ENCODE data around the gene POM121C.
"Not testable (repeated sequence)": the region's sequence is repeated elsewhere in the genome, so short reads cannot be mapped to it uniquely, and the experiment has no call there.

POM121C gene

GRCh38 chr7:75485979-75486643 lies at the start of gene POM121C:
Gene POM121C (minus strand): TSS chr7:75486299. CDS start chr7:75441496, 44,803 bp downstream.
- peak; percentile 86 for DNase-seq

GRCh38 chr7:75534727-75535307 lies 48.7 kb upstream of the POM121C start:
- DNase-seq, result peak; percentile 85

GRCh38 chr7:75533926-75534325 lies 47.8 kb upstream of the POM121C start:
- DNase-seq, result no peak

- no peak for DNase-seq
Observed at GRCh38 chr7:75532639-75533038, 46.5 kb upstream of the POM121C start.

- DNase-seq, result no peak
Observed at GRCh38 chr7:75531359-75531821, 45.3 kb upstream of the POM121C start.

- DNase-seq, result not testable (repeated sequence)
Observed at GRCh38 chr7:75527224-75527722, 41.2 kb upstream of the POM121C start.

GRCh38 chr7:75521727-75522126 lies 35.6 kb upstream of the POM121C start:
- not testable (repeated sequence) for DNase-seq

GRCh38 chr7:75518842-75519241 lies 32.7 kb upstream of the POM121C start:
- DNase-seq, result not testable (repeated sequence)

- not testable (repeated sequence) for DNase-seq
Observed at GRCh38 chr7:75509033-75509432, 22.9 kb upstream of the POM121C start.

GRCh38 chr7:75492020-75492419 lies 5.9 kb upstream of the POM121C start, which contains the start of gene SPDYE5:
Gene SPDYE5 (plus strand): TSS chr7:75492320. CDS start chr7:75494048, 1,728 bp downstream.
- DNase-seq, result not testable (repeated sequence)

GRCh38 chr7:75485355-75485978 lies 632 bp downstream of the POM121C start:
- peak; percentile 1 for DNase-seq

- not testable (repeated sequence) for DNase-seq
Observed at GRCh38 chr7:75480313-75480712, 5.8 kb downstream of the POM121C start.

GRCh38 chr7:75477457-75477856 lies 8.6 kb downstream of the POM121C start:
- DNase-seq, result not testable (repeated sequence)

GRCh38 chr7:75470166-75470565 lies 15.9 kb downstream of the POM121C start:
- DNase-seq, result not testable (repeated sequence)

- DNase-seq, result not testable (repeated sequence)
Observed at GRCh38 chr7:75460541-75460940, 25.6 kb downstream of the POM121C start.

GRCh38 chr7:75458034-75458433 lies 28.1 kb downstream of the POM121C start:
- DNase-seq, result not testable (repeated sequence)

GRCh38 chr7:75456403-75456802 lies 29.7 kb downstream of the POM121C start:
- DNase-seq, result peak; percentile 13

- DNase-seq, result not testable (repeated sequence)
Observed at GRCh38 chr7:75452494-75452955, 33.6 kb downstream of the POM121C start.

GRCh38 chr7:75449946-75450345 lies 36.2 kb downstream of the POM121C start:
- DNase-seq, result not testable (repeated sequence)

- peak; percentile 4 for DNase-seq
Observed at GRCh38 chr7:75442465-75443111, 43.5 kb downstream of the POM121C start.

GRCh38 chr7:75442101-75442464 lies 44.0 kb downstream of the POM121C start:
- DNase-seq, result not testable (repeated sequence)

GRCh38 chr7:75439000-75439399 lies 47.1 kb downstream of the POM121C start:
- not testable (repeated sequence) for DNase-seq

GRCh38 chr7:75423481-75423880 lies 62.6 kb downstream of the POM121C start:
- DNase-seq, result not testable (repeated sequence)

Measured in suppressor macrophage treated with lipopolysaccharide for 4 hours (primary cell).